Heart right ventricle (tissue), 16 donors: ENCODE data around the gene TTN. TPM values are rescaled to one million over a fixed set of nuclear protein-coding genes. Genes with fewer than 3 reads are reported as not detected.

ENCODE experiments used
- ATAC-seq, 8 donors: fragments of 200-7000 bp; cut with Tn5 transposase; one replicate each; pipeline ENCODE4 v1.9.1; 2020; ENCODE audit warnings: mild to moderate bottlenecking in 8 of 8, moderate library complexity in 8 of 8, moderate number of reproducible peaks in 1 of 8
- DNase-seq, 2 donors: peaks; one replicate each; pipeline ENCODE4 v3.0.0-alpha.2; 2020
- H3K27ac ChIP-seq, 10 donors: fragments of 200-600 bp; sonication (generic) in 2 of 10; one replicate each; pipeline versions ENCODE4 v1.5.0 to v1.8.0; 2020 to 2022; ENCODE audit warnings: mild to moderate bottlenecking in 3 of 10
- H3K27me3 ChIP-seq, 7 donors: fragments of 200-600 bp; one replicate each; pipeline ENCODE4 v1.8.0; 2021 to 2022; ENCODE audit warnings: mild to moderate bottlenecking in 2 of 7
- H3K36me3 ChIP-seq, 9 donors: fragments of 200-600 bp; sonication (generic) in 1 of 9; one replicate each; pipeline versions ENCODE4 v1.5.0 to v1.8.0; 2020 to 2022; ENCODE audit warnings: mild to moderate bottlenecking in 2 of 9
- H3K4me1 ChIP-seq, 9 donors: fragments of 200-600 bp; sonication (generic) in 1 of 9; one replicate each; pipeline versions ENCODE4 v1.5.0 to v1.8.0; 2020 to 2022; ENCODE audit warnings: mild to moderate bottlenecking in 4 of 9
- H3K4me3 ChIP-seq, 10 donors: fragments of 200-600 bp; sonication (generic) in 2 of 10; one replicate each; pipeline versions ENCODE4 v1.5.0 to v1.8.0; 2020 to 2022; ENCODE audit warnings: mild to moderate bottlenecking in 7 of 10, moderate library complexity in 2 of 10
- H3K9me3 ChIP-seq, 11 donors: fragments of 200-600 bp in 10 of 11; sonication (generic) in 2 of 11; one replicate each; pipeline versions ENCODE4 v1.5.0 to v1.8.0; 2013 to 2022; ENCODE audit warnings: mild to moderate bottlenecking in 2 of 11, control low read depth in 1 of 11, moderate library complexity in 1 of 11
- CTCF ChIP-seq, 9 donors: fragments of 200-600 bp; sonication (generic) in 2 of 9; IDR thresholded peaks; one replicate each; pipeline versions ENCODE4 v1.5.0 to v1.8.0; 2021 to 2022; ENCODE audit warnings: antibody characterized with exemption in 9 of 9, mild to moderate bottlenecking in 5 of 9, moderate library complexity in 1 of 9
- WGBS, 2 donors: extraction: QIAGEN DNeasy Blood & Tissue Kit; methylation state at CpG; one replicate each; pipeline ENCODE4 v1.1.7; 2013; ENCODE audit warnings: inconsistent platforms in 1 of 2; 5-methylcytosine and 5-hydroxymethylcytosine counted together
- intact Hi-C, 10 donors: fragments of 100-400 bp; cut with DNase I; formaldehyde crosslinking; loops; one replicate each; pipeline versions ENCODE4 v1.11.1 to v1.14.2; 2022
- polyA plus RNA-seq, 2 donors: library from polyadenylated mRNA; stranded (reverse); fragments of 200-250 nt; gene quantifications; one replicate each; pipeline ENCODE4 v1.2.3, GENCODE V29; 2013
- total RNA-seq, 10 donors: library from RNA; stranded (reverse); fragmentation: NEBNext Ultra II Directional in 3 of 10; extraction: Animal tissue kit (Norgen Biotek cat#: 25700) in 3 of 10; gene quantifications; one replicate each; pipeline versions ENCODE4 v1.2.1 to v1.2.4, GENCODE V29; 2021 to 2023
- donor health status: Arrhythmogenic right ventricular cardiomyopathy.
- donor health status: ischemic (EF 13 %, LVEDD 7.1; RV severe dilation, severe dysfunction).
- donor health status: healthy with polysubstance abuse.
- donor health status: DM: no; HTN: yes; CAD: no.
- donor health status: DM: no; HTN: no; CAD: no.
- donor health status: ischemic (EF 25% LVEDD 6.9; RV normal size, moderate dysfunction).
- donor health status: ischemic (EF 25% LVEDD 5.7; RV mildly dilated, moderate dysfunction).
- donor health status: healthy.
- donor health status: DM: yes; HTN: yes; CAD: no.
- donor health status: Ischemic cardiomyopathy.
- donor health status: ischemic (EF 35%, LVEDD 5.7; RV mildly dilated, moderate dysfunction).
- donor health status: nonischemic (EF 11% LVEDD 7.7; RV severe dilation, severe dysfunction).
- donor health status: DM: yes; HTN: yes; CAD: no.
- donor health status: PGD.
- donor health status: ischemic (EF 29% LVEDD 5.4; RV normal size, mild dysfunction).
- donor health status: nonischemic (EF 23%, LVEDD 6.1; RV moderate dilation, normal function).

TTN gene
- total and polyA plus RNA-seq, 12 donors = 65.7 to 4,921 (median 3,636) TPM

DNA sequence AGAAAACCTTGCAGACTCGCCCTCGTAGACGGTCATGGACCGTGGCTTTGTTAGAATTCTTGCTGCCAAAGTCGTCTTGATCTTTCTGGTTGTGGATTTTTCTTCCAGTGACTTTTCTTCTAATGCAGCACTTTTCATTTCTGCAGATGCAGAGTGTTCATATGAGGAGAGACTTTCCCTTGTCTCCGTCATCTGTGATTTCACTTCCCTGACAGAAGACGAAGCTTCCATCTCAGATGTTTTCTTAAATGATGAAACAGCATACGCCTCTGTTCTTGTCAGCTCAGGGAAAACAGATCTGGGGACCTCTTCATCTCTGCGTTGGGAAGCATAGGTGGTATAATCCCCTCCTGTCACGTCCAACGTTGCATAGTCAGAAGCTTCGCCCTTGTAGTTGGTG, 276.1 kb downstream of the TTN start:
- WGBS, 2 donors = 85 to 86% methylated on average over 12 of the region's 12 CpGs
- H3K36me3 ChIP-seq = peaks cover 0 to 100% (median 72%) of the 10 kb centered on the region in 9 donors

DNA sequence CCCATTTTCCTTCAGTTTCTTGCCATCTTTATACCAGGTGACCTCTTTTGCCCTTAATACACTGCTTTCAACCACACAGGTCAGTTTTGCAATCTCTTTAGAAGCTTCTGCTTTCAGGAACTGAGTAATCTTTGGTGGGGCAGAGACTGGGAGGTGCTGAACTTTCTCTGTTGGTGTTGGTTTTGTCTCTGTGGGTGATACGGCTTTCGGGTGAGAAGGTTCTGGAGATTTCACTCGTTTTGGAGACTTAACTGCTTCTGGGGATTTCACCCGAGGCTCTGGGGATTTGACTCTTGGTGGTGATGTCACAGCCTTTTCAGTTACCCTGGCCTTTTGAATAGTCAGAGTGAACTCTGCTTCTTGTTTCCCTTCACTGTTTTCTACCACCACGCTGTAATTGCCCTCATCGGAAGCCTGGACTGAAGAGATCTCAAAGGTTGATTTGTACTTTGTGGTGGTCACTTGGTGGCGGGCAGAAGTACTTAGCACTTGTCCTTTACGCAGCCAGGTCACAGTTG, 276.5 kb downstream of the TTN start:
- 84 to 85% methylated on average over 8 of the region's 8 CpGs for WGBS, 2 donors
- no peak for ATAC-seq
- no peak for DNase-seq
- Histone ChIP-seq H3K27me3 (no peaks in the 10 kb centered on the region), H3K27ac (peak overlapping the region in 3 of 10 donors; percentile 15 to 79 (median 52)), H3K36me3 (peaks cover 0 to 100% (median 72%) of the 10 kb centered on the region in 9 donors), H3K4me1 (peaks cover 0 to 30% (median 0%) of the 10 kb centered on the region in 9 donors), H3K9me3 (no peaks in the 10 kb centered on the region), H3K4me3 (peak overlapping the region in 1 of 10 donors; percentile 22)
- no peak for TF ChIP-seq CTCF (IDR thresholded peaks at IDR 0.05)
- intact Hi-C loops = no loop called here

More for the DNA sequence above, 276.1 kb downstream of the TTN start:
- peak overlapping the region in 1 of 10 donors; percentile 22 for H3K4me3 ChIP-seq
- peaks cover 0 to 29% (median 0%) of the 10 kb centered on the region in 9 donors for H3K4me1 ChIP-seq
- DNase-seq (no peak), ATAC-seq (peak in 3 of 8 donors; percentile 9 to 23 (median 17))
- intact Hi-C loops = no loop called here
- TF ChIP-seq CTCF (IDR thresholded peaks at IDR 0.05) = no peak
- H3K9me3 ChIP-seq = no peaks in the 10 kb centered on the region
- H3K27me3 ChIP-seq = no peaks in the 10 kb centered on the region
- H3K27ac ChIP-seq = peak overlapping the region in 1 of 10 donors; percentile 79

DNA sequence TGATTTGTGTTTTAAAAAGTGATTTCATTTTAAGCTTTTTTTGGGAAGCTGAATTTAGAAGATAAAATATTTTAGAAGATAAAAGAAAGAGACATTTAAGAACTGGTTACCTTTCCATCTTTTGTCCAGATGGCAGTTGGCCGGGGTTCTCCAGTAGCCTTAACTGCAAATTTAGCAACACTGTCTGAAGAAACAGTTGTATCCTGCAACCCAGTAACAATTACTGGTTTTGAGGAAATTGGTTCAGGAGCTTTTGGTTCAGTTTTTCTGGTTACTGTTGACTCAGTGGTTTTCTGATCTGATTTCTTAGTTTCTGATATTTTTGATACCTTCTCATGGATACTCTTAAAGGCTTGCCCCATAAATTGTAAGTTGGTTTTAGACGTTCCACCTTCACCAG, 277.1 kb downstream of the TTN start:
- Histone ChIP-seq H3K27ac (peak overlapping the region in 3 of 10 donors; percentile 15 to 79 (median 52)), H3K27me3 (no peaks in the 10 kb centered on the region), H3K4me3 (no peak overlapping the region), H3K9me3 (no peaks in the 10 kb centered on the region), H3K36me3 (peaks cover 0 to 97% (median 71%) of the 10 kb centered on the region in 9 donors), H3K4me1 (peaks cover 0 to 30% (median 0%) of the 10 kb centered on the region in 9 donors)
- intact Hi-C loops = no loop called here
- no peak for ATAC-seq
- no peak for DNase-seq
- WGBS, 2 donors = 77 to 80% methylated on average over 2 of the region's 2 CpGs
- no peak for TF ChIP-seq CTCF (IDR thresholded peaks at IDR 0.05)

GRCh38 chr2:178529194-178529593, 278.0 kb downstream of the TTN start:
- H3K27ac ChIP-seq = no peak overlapping the region
- H3K27me3 ChIP-seq = no peaks in the 10 kb centered on the region
- H3K4me3 ChIP-seq = no peak overlapping the region
- WGBS, 2 donors = 69 to 76% methylated on average over 2 of the region's 2 CpGs
- TF ChIP-seq CTCF (IDR thresholded peaks at IDR 0.05) = no peak
- ATAC-seq (no peak), DNase-seq (no peak)
- intact Hi-C loops = no loop called here
- H3K9me3 ChIP-seq = no peaks in the 10 kb centered on the region
- peaks cover 0 to 87% (median 65%) of the 10 kb centered on the region in 9 donors for H3K36me3 ChIP-seq
- H3K4me1 ChIP-seq = peaks cover 0 to 34% (median 3%) of the 10 kb centered on the region in 9 donors
